ENCODE measurements around the gene DAB2. TPM values are rescaled to one million over a fixed set of nuclear protein-coding genes. Genes with fewer than 3 reads are reported as not detected.

Gene DAB2
- total RNA-seq, 2 experiments from 2014 or later: 0.16 TPM; not detected in 1

GRCh38 chr5:39420482-39421145 lies 4.2 kb downstream of the DAB2 start:
- intact Hi-C loops (cut with micrococcal nuclease): no loop called here
- POLR2A ChIA-PET: no interaction called here
- ATAC-seq: no peak
- Mint-ChIP-seq H3K36me3 (ENCODE audit: low read depth) (no peaks in the 10 kb centered on the region), H3K9me3 (no peaks in the 10 kb centered on the region), H3K27me3 (peaks cover 18% of the 10 kb centered on the region), H3K4me1 (ENCODE audit: low read depth) (no peaks in the 10 kb centered on the region), H3K27ac (no peak overlapping the region), H3K4me3 (no peak overlapping the region)
- CTCF ChIA-PET: interaction anchor here (0.7 to 2.0 kb wide), 3 partner anchors 10 to 45 kb away, joined by 3 to 7 read pairs (median 3); no protein-coding TSS in a partner anchor
- no peak for DNase-seq
- TF ChIP-seq CTCF (IDR thresholded peaks at IDR 0.05): no peak

- POLR2A ChIA-PET: no interaction called here
- DNase-seq (no peak), ATAC-seq (no peak)
- Mint-ChIP-seq H3K4me1 (ENCODE audit: low read depth) (no peaks in the 10 kb centered on the region), H3K36me3 (ENCODE audit: low read depth) (no peaks in the 10 kb centered on the region), H3K9me3 (no peaks in the 10 kb centered on the region), H3K4me3 (no peak overlapping the region), H3K27me3 (peaks cover 14% of the 10 kb centered on the region), H3K27ac (no peak overlapping the region)
- CTCF ChIA-PET: interaction anchor here (0.7 to 2.0 kb wide), 3 partner anchors 10 to 44 kb away, joined by 3 to 7 read pairs (median 3); no protein-coding TSS in a partner anchor
- intact Hi-C loops (cut with micrococcal nuclease): no loop called here
- TF ChIP-seq CTCF (IDR thresholded peaks at IDR 0.05): no peak
These were observed 5.0 kb downstream of the DAB2 start for GRCh38 chr5:39419796-39420195.

GRCh38 chr5:39417979-39418378 lies 6.8 kb downstream of the DAB2 start:
- ATAC-seq: no peak
- no peak overlapping the region for H3K4me3 Mint-ChIP-seq

GRCh38 chr5:39415201-39415600 lies 9.6 kb downstream of the DAB2 start:
- no peak for DNase-seq
- H3K27me3 Mint-ChIP-seq: peaks cover 1% of the 10 kb centered on the region
- intact Hi-C loops (cut with micrococcal nuclease): no loop called here
- TF ChIP-seq CTCF (IDR thresholded peaks at IDR 0.05): no peak
- H3K9me3 Mint-ChIP-seq: no peaks in the 10 kb centered on the region
- POLR2A ChIA-PET: no interaction called here
- H3K4me1 Mint-ChIP-seq (ENCODE audit: low read depth): no peaks in the 10 kb centered on the region
- ATAC-seq: no peak
- H3K36me3 Mint-ChIP-seq (ENCODE audit: low read depth): no peaks in the 10 kb centered on the region
- CTCF ChIA-PET: interaction anchor here (1.3 to 1.8 kb wide), 2 partner anchors 8 to 9 kb away, joined by 3 to 5 read pairs; partner anchors contain the start of gene DAB2
- H3K4me3 Mint-ChIP-seq: no peak overlapping the region
- no peak overlapping the region for H3K27ac Mint-ChIP-seq

More at GRCh38 chr5:39417979-39418378, 6.8 kb downstream of the DAB2 start:
- intact Hi-C loops (cut with micrococcal nuclease): no loop called here
- peaks cover 4% of the 10 kb centered on the region for H3K27me3 Mint-ChIP-seq
- H3K4me1 Mint-ChIP-seq (ENCODE audit: low read depth): no peaks in the 10 kb centered on the region
- ChIA-PET CTCF (interaction anchor here (1.1 to 1.2 kb wide), 2 partner anchors 12 to 42 kb away, joined by 3 read pairs; no protein-coding TSS in a partner anchor), POLR2A (interaction anchor here (0.7 kb wide), 1 partner anchor 8 kb away, joined by 3 read pairs; no protein-coding TSS in a partner anchor)
- TF ChIP-seq CTCF (IDR thresholded peaks at IDR 0.05): no peak
- no peak for DNase-seq
- H3K9me3 Mint-ChIP-seq: no peaks in the 10 kb centered on the region
- no peak overlapping the region for H3K27ac Mint-ChIP-seq
- H3K36me3 Mint-ChIP-seq (ENCODE audit: low read depth): no peaks in the 10 kb centered on the region

- no peak for DNase-seq
- ChIA-PET POLR2A (interaction anchor here (0.6 kb wide), 1 partner anchor 58 kb away, joined by 3 read pairs; no protein-coding TSS in a partner anchor), CTCF (interaction anchor here (1.2 to 1.8 kb wide), 2 partner anchors 10 to 38 kb away, joined by 3 to 5 read pairs; partner anchors contain the start of gene DAB2)
- H3K4me3 Mint-ChIP-seq: no peak overlapping the region
- H3K36me3 Mint-ChIP-seq (ENCODE audit: low read depth): no peaks in the 10 kb centered on the region
- no peak overlapping the region for H3K27ac Mint-ChIP-seq
- intact Hi-C loops (cut with micrococcal nuclease): no loop called here
- no peaks in the 10 kb centered on the region for H3K4me1 Mint-ChIP-seq (ENCODE audit: low read depth)
- ATAC-seq: no peak
- no peak for TF ChIP-seq CTCF (IDR thresholded peaks at IDR 0.05)
- H3K9me3 Mint-ChIP-seq: no peaks in the 10 kb centered on the region
- H3K27me3 Mint-ChIP-seq: peaks cover 1% of the 10 kb centered on the region
These were observed 10.4 kb downstream of the DAB2 start for GRCh38 chr5:39414426-39414825.
